C1 segment of cervical spinal cord (tissue), 14 donors: ENCODE results near the gene DCUN1D3.
"Not testable (repeated sequence)": the region's sequence is repeated elsewhere in the genome, so short reads cannot be mapped to it uniquely, and the experiment has no call there.

Experiments
- DNase-seq, 14 donors: peaks; one replicate each; lab custom pipeline; 2025; lab: John Stamatoyannopoulos, UW

The DCUN1D3 gene

GRCh38 chr16:20830372-20830771 lies 69.8 kb downstream of the DCUN1D3 start:
- no peak for DNase-seq

- no peak for DNase-seq
Measured at GRCh38 chr16:20829536-20829935, 70.6 kb downstream of the DCUN1D3 start.

- no peak for DNase-seq
Measured at GRCh38 chr16:20826039-20826566, 74.1 kb downstream of the DCUN1D3 start.

- no peak for DNase-seq
Measured at GRCh38 chr16:20822521-20823325, 77.4 kb downstream of the DCUN1D3 start.

GRCh38 chr16:20821682-20822081 lies 78.5 kb downstream of the DCUN1D3 start:
- no peak for DNase-seq

GRCh38 chr16:20818929-20819585 lies 81.1 kb downstream of the DCUN1D3 start:
- no peak for DNase-seq

GRCh38 chr16:20814784-20815183 lies 85.4 kb downstream of the DCUN1D3 start:
- DNase-seq = no peak

GRCh38 chr16:20812510-20812909 lies 87.6 kb downstream of the DCUN1D3 start:
- DNase-seq = no peak

- DNase-seq = no peak
Measured at GRCh38 chr16:20811889-20812439, 88.2 kb downstream of the DCUN1D3 start.

GRCh38 chr16:20807862-20808261 lies 92.3 kb downstream of the DCUN1D3 start:
- DNase-seq = no peak

GRCh38 chr16:20806168-20807050 lies 93.7 kb downstream of the DCUN1D3 start, which contains the start of the genes ERI2 and REXO5:
Gene ERI2, minus strand, starts transcription at chr16:20806472. Its CDS starts 42 bp downstream, at chr16:20806430.
Gene REXO5, plus strand, starts transcription at chr16:20806527. Its CDS starts 427 bp downstream, at chr16:20806954.
- peak; percentile 34 to 88 (median 84) for DNase-seq

- DNase-seq = not testable (repeated sequence)
Measured at GRCh38 chr16:20805684-20806167, 94.4 kb downstream of the DCUN1D3 start.
